ENCODE measurements around the gene CT45A8.
"Not testable (repeated sequence)": the region's sequence is repeated elsewhere in the genome, so short reads cannot be mapped to it uniquely, and the experiment has no call there.

- not testable (repeated sequence) for TF ChIP-seq POLR2A, CTCF (IDR thresholded peaks at IDR 0.05)
Observed at GRCh38 chrX:135888976-135889375, 34.6 kb upstream of the CT45A8 start.
